ENCODE data around the gene GMDS. TPM values are rescaled to one million over a fixed set of nuclear protein-coding genes. Genes with fewer than 3 reads are reported as not detected.
A peak's percentile ranks its signal among the peaks of the same experiment; 100 is the strongest.

Gene GMDS
- total and polyA plus RNA-seq, 2 of the 13 experiments (the other 11 are each of a cell fraction or from before 2014, with no cell fraction given): 64.4 to 112 TPM

GRCh38 chr6:2044192-2044591 lies 201.2 kb downstream of the GMDS start:
- peak; percentile 75 for TF ChIP-seq RBM22 (optimal IDR thresholded peaks at IDR 0.05; ENCODE audit: low read length)
- TF ChIP-seq GMEB1 (CRISPR knock-in tag; IDR thresholded peaks at IDR 0.05; ENCODE audit: borderline replicate concordance): no peak
- Histone ChIP-seq H3K4me1 (ENCODE audit: insufficient read depth, low read length) (no peaks in the 10 kb centered on the region), H3K4me2 (ENCODE audit: low read depth, low read length) (no peak overlapping the region), H3K9ac (ENCODE audit: insufficient read depth, low read depth, low read length) (no peak overlapping the region), H3K27me3 (ENCODE audit: control insufficient read depth in 1 of 2, insufficient read depth in 2 of 2, low read length in 2 of 2) (no peaks in the 10 kb centered on the region), H3K4me3 (replicated peaks in 1 of 3; ENCODE audit: insufficient read depth in 1 of 3, low read depth in 2 of 3, low read length in 3 of 3) (no peak overlapping the region), H3K9me3 (ENCODE audit: low read length) (no peaks in the 10 kb centered on the region), H2AFZ (ENCODE audit: low read length) (no peak overlapping the region), H3K27ac (ENCODE audit: extremely low read length, insufficient read depth, low read length) (no peak overlapping the region), H3K79me2 (ENCODE audit: insufficient read depth, low read length) (peaks cover 26% of the 10 kb centered on the region), H4K20me1 (ENCODE audit: insufficient read depth, low read length) (no peaks in the 10 kb centered on the region), H3K36me3 (replicated peaks in 1 of 2; ENCODE audit: control insufficient read depth in 1 of 2, insufficient read depth in 2 of 2, low read length in 2 of 2) (0 out of 5 replicates have a peak, but pooled peaks cover 0 to 10% of the 10 kb centered on the region in 2 experiments)
- ChIA-PET POLR2A (no interaction called here), CTCF (ENCODE audit: low intra/inter-chr PET ratio, low total read pairs) (no interaction called here)
- DNase-seq (ENCODE audit: low spot score) (no peak), FAIRE-seq (no peak), ATAC-seq (no peak)
- BruUV-seq (replicated peaks): no TSS peak
- in situ Hi-C loops (cut with HindIII; ENCODE audit: extremely low pct_ligation_motif_present, low pct_unique_long_range_greater_than_20kb) (no loop called here), intact Hi-C loops (cut with micrococcal nuclease; ENCODE audit: unreplicated experiment) (no loop called here)
- 98% methylated on average over 4 of the region's 4 CpGs for whole genome bisulfite sequencing (ENCODE audit: low lambda C conversion rate)

- DNase-seq (ENCODE audit: low spot score): no peak
- no peaks in the 10 kb centered on the region for H3K9me3 ChIP-seq (ENCODE audit: low read length)
- no TSS peak for BruUV-seq (replicated peaks)
- no peak overlapping the region for H3K27ac ChIP-seq (ENCODE audit: extremely low read length, insufficient read depth, low read length)
- no peak overlapping the region for H3K9ac ChIP-seq (ENCODE audit: insufficient read depth, low read depth, low read length)
- H3K4me3 ChIP-seq (replicated peaks in 1 of 3; ENCODE audit: insufficient read depth in 1 of 3, low read depth in 2 of 3, low read length in 3 of 3): no peak overlapping the region
- no peak overlapping the region for H3K4me2 ChIP-seq (ENCODE audit: low read depth, low read length)
- H2AFZ ChIP-seq (ENCODE audit: low read length): no peak overlapping the region
- WGBS (ENCODE audit: low lambda C conversion rate): 96% methylated on average over 6 of the region's 6 CpGs
- in situ Hi-C loops (cut with HindIII; ENCODE audit: extremely low pct_ligation_motif_present, low pct_unique_long_range_greater_than_20kb) (no loop called here), intact Hi-C loops (cut with micrococcal nuclease; ENCODE audit: unreplicated experiment) (no loop called here)
- ChIA-PET CTCF (ENCODE audit: low intra/inter-chr PET ratio, low total read pairs) (no interaction called here), POLR2A (no interaction called here)
- H3K79me2 ChIP-seq (ENCODE audit: insufficient read depth, low read length): peaks cover 24% of the 10 kb centered on the region
- no peak for FAIRE-seq
- H3K27me3 ChIP-seq (ENCODE audit: control insufficient read depth in 1 of 2, insufficient read depth in 2 of 2, low read length in 2 of 2): no peaks in the 10 kb centered on the region
- H4K20me1 ChIP-seq (ENCODE audit: insufficient read depth, low read length): no peaks in the 10 kb centered on the region
- H3K36me3 ChIP-seq (replicated peaks in 1 of 2; ENCODE audit: control insufficient read depth in 1 of 2, insufficient read depth in 2 of 2, low read length in 2 of 2): peaks cover 0 to 10% of the 10 kb centered on the region in 2 experiments; a peak in 1 of 5 replicates
- H3K4me1 ChIP-seq (ENCODE audit: insufficient read depth, low read length): peaks cover 8% of the 10 kb centered on the region; the same call in 1 of the 2 replicates
- no peak for TF ChIP-seq ZNF773 (CRISPR knock-in tag; IDR thresholded peaks at IDR 0.05; ENCODE audit: borderline replicate concordance)
- TF ChIP-seq YY1 (IDR thresholded peaks at IDR 0.05; ENCODE audit: insufficient read depth, insufficient replicate concordance, low read depth, low read length): no peak
- TF ChIP-seq FOXK1 (CRISPR knock-in tag; IDR thresholded peaks at IDR 0.05; ENCODE audit: borderline replicate concordance, low read depth): no peak
- TF ChIP-seq FOXJ3 (CRISPR knock-in tag; IDR thresholded peaks at IDR 0.05; ENCODE audit: borderline replicate concordance): no peak
- no peak for TF ChIP-seq BRD4 (CRISPR knock-in tag; IDR thresholded peaks at IDR 0.05)
- no peak for TF ChIP-seq SP1 (IDR thresholded peaks at IDR 0.05)
- TF ChIP-seq SP1 (CRISPR knock-in tag; IDR thresholded peaks at IDR 0.05): no peak
- no peak for TF ChIP-seq ZNF543 (CRISPR knock-in tag; IDR thresholded peaks at IDR 0.05)
- ATAC-seq: no peak; the same call in 2 of the 3 replicates
These were observed 202.3 kb downstream of the GMDS start for GRCh38 chr6:2042956-2043648.
